HepG2 (cell line): ENCODE data around the gene CPSF4. TPM values are rescaled to one million over a fixed set of nuclear protein-coding genes. Genes with fewer than 3 reads are reported as not detected.

Experiments
- KMT2B ChIP-seq: IDR thresholded peaks from 2 replicates; pipeline ENCODE4 v1.6.1; 2016; ENCODE audit warnings: missing genetic modification reagents, missing compliant biosample characterization
- SYNCRIP ChIP-seq: fragments of 200-400 bp; formaldehyde crosslinking; IDR thresholded peaks from 2 replicates; pipeline ENCODE4 v1.6.1; 2018; ENCODE audit warnings: mild to moderate bottlenecking, low read depth, low read length; ENCODE audit not compliant: insufficient read depth
- TMF1 ChIP-seq: sonication (generic); formaldehyde crosslinking; IDR thresholded peaks from 2 replicates; pipeline ENCODE4 v1.8.1; 2022; ENCODE audit warnings: low read depth, missing genetic modification reagents
- ZFP1 ChIP-seq: IDR thresholded peaks from 2 replicates; pipeline ENCODE4 v1.6.1; 2016
- ZNF296 ChIP-seq: sonication (generic); formaldehyde crosslinking; conservative IDR thresholded peaks from 2 replicates; pipeline ENCODE4 v1.5.0; 2020; ENCODE audit warnings: mild to moderate bottlenecking, missing genetic modification reagents
- ZNF75D ChIP-seq: sonication (generic); formaldehyde crosslinking; IDR thresholded peaks from 2 replicates; pipeline ENCODE4 v1.8.1; 2023; ENCODE audit warnings: missing genetic modification reagents, mild to moderate bottlenecking, borderline replicate concordance
- polyA plus RNA-seq, 8 experiments: library from polyadenylated mRNA; depleted of rRNA in 3 of 8; stranded (reverse) in 7 of 8; unstranded in 1 of 8; fragments of >200 nt; fragmentation: Illumina TruSeq in 4 of 8; extraction: Trizol in 4 of 8; gene quantifications; 2 replicates each; pipeline versions ENCODE4 v1.2.1 to v1.2.3, GENCODE V29; 2011 to 2016; ENCODE audit warnings: low read depth in 4 of 8, missing spikeins in 1 of 8, mixed read lengths in 1 of 8; ENCODE audit not compliant: insufficient read depth in 1 of 8
- total RNA-seq, 5 experiments: library from RNA; depleted of rRNA; stranded (reverse); fragments of >200 nt; fragmentation: Illumina TruSeq; extraction: Trizol; gene quantifications; 2 replicates each; pipeline ENCODE4 v1.2.3, GENCODE V29; 2016; ENCODE audit warnings: low read depth in 1 of 5
- TF ChIP-seq, protein P1 (sequence below): IDR thresholded peaks from 2 replicates; pipeline ENCODE4 v1.6.1; 2018; ENCODE audit warnings: missing genetic modification reagents, mild to moderate bottlenecking, missing compliant biosample characterization
- TF ChIP-seq, protein P2 (sequence below): IDR thresholded peaks from 2 replicates; pipeline ENCODE4 v1.6.1; 2016; ENCODE audit warnings: control low read depth
- TF ChIP-seq, protein P3 (sequence below): sonication (generic); formaldehyde crosslinking; IDR thresholded peaks from 2 replicates; pipeline ENCODE4 v1.8.1; 2023; ENCODE audit warnings: mild to moderate bottlenecking, missing genetic modification reagents
- TF ChIP-seq, protein P4 (sequence below): sonication (generic); formaldehyde crosslinking; IDR thresholded peaks from 2 replicates; pipeline ENCODE4 v1.4.0; 2020; ENCODE audit warnings: missing genetic modification reagents
- TF ChIP-seq, protein P5 (sequence below): sonication (generic); formaldehyde crosslinking; IDR thresholded peaks from 2 replicates; pipeline ENCODE4 v1.4.0; 2020; ENCODE audit warnings: missing genetic modification reagents, borderline replicate concordance

The CPSF4 gene
- total and polyA plus RNA-seq, 2 of the 13 experiments (the other 11 are each of a cell fraction or from before 2014, with no cell fraction given), result 34.1 to 49.6 TPM

DNA sequence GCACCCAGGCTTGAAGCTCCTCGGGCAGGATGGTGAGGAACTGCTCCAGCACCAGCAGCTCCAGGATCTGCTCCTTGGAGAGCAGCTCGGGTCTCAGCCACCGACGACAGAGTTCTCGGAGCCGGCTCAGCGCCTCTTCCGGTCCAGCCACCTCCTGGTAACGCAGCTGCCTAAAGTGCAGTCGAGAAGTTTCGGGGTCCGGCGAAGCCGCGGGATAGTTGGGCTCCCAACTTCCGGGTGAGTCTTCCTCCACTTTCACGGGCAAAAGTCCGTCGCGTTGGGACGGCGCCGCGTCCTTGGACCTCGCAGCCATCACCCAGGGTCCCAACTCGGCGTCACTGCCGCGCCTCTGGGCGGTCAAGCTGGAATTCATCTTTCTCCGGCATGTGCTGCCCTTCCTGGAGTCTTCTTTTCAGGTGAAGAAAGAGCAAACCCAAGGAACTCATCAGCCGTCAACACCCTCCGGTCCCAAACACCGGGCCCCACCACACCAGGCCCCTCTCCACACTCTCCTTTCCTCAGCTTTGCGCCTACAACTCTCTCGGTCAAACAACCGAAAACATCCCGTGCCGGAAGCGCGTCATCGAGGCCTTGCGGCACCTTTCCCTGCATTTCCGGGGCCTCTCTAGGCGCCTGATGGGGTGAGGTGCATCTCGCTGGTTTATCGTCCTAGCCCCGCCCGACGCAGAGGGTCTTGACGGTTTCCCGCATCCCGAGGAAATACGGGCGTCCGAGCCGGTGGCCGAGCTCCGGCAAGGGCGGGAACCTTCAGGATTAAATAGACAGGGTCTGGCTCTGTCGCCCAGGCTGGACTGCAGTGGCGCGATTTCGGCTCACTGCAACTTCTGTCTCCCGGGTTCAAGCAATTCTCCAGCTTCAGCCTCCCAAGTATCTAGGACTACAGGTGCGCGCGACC, 61.2 kb downstream of the CPSF4 start, which contains the start of gene ZNF394 (continued):
- TF ChIP-seq, protein P1, sequence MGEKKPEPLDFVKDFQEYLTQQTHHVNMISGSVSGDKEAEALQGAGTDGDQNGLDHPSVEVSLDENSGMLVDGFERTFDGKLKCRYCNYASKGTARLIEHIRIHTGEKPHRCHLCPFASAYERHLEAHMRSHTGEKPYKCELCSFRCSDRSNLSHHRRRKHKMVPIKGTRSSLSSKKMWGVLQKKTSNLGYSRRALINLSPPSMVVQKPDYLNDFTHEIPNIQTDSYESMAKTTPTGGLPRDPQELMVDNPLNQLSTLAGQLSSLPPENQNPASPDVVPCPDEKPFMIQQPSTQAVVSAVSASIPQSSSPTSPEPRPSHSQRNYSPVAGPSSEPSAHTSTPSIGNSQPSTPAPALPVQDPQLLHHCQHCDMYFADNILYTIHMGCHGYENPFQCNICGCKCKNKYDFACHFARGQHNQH (CRISPR knock-in tag), result peak; percentile 93; the same call in 1 of the 2 replicates
- TF ChIP-seq ZFP1 (CRISPR knock-in tag) (0 out of 2 replicates have a peak, but pooled peaks have one; percentile 70), ZNF296 (CRISPR knock-in tag) (no peak), SYNCRIP (no peak), KMT2B (CRISPR knock-in tag) (peak; percentile 98), ZNF75D (CRISPR knock-in tag) (no peak), TMF1 (CRISPR knock-in tag) (peak; percentile 57; the same call in 1 of the 2 replicates)
- TF ChIP-seq, protein P2, sequence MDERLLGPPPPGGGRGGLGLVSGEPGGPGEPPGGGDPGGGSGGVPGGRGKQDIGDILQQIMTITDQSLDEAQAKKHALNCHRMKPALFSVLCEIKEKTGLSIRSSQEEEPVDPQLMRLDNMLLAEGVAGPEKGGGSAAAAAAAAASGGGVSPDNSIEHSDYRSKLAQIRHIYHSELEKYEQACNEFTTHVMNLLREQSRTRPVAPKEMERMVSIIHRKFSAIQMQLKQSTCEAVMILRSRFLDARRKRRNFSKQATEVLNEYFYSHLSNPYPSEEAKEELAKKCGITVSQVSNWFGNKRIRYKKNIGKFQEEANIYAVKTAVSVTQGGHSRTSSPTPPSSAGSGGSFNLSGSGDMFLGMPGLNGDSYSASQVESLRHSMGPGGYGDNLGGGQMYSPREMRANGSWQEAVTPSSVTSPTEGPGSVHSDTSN, result no peak
- TF ChIP-seq, protein P3, sequence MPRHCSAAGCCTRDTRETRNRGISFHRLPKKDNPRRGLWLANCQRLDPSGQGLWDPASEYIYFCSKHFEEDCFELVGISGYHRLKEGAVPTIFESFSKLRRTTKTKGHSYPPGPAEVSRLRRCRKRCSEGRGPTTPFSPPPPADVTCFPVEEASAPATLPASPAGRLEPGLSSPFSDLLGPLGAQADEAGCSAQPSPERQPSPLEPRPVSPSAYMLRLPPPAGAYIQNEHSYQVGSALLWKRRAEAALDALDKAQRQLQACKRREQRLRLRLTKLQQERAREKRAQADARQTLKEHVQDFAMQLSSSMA (CRISPR knock-in tag), result peak; percentile 93
- TF ChIP-seq, protein P4, sequence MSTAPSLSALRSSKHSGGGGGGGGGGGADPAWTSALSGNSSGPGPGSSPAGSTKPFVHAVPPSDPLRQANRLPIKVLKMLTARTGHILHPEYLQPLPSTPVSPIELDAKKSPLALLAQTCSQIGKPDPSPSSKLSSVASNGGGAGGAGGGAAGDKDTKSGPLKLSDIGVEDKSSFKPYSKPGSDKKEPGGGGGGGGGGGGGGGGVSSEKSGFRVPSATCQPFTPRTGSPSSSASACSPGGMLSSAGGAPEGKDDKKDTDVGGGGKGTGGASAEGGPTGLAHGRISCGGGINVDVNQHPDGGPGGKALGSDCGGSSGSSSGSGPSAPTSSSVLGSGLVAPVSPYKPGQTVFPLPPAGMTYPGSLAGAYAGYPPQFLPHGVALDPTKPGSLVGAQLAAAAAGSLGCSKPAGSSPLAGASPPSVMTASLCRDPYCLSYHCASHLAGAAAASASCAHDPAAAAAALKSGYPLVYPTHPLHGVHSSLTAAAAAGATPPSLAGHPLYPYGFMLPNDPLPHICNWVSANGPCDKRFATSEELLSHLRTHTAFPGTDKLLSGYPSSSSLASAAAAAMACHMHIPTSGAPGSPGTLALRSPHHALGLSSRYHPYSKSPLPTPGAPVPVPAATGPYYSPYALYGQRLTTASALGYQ (CRISPR knock-in tag), result no peak
- TF ChIP-seq, protein P5, sequence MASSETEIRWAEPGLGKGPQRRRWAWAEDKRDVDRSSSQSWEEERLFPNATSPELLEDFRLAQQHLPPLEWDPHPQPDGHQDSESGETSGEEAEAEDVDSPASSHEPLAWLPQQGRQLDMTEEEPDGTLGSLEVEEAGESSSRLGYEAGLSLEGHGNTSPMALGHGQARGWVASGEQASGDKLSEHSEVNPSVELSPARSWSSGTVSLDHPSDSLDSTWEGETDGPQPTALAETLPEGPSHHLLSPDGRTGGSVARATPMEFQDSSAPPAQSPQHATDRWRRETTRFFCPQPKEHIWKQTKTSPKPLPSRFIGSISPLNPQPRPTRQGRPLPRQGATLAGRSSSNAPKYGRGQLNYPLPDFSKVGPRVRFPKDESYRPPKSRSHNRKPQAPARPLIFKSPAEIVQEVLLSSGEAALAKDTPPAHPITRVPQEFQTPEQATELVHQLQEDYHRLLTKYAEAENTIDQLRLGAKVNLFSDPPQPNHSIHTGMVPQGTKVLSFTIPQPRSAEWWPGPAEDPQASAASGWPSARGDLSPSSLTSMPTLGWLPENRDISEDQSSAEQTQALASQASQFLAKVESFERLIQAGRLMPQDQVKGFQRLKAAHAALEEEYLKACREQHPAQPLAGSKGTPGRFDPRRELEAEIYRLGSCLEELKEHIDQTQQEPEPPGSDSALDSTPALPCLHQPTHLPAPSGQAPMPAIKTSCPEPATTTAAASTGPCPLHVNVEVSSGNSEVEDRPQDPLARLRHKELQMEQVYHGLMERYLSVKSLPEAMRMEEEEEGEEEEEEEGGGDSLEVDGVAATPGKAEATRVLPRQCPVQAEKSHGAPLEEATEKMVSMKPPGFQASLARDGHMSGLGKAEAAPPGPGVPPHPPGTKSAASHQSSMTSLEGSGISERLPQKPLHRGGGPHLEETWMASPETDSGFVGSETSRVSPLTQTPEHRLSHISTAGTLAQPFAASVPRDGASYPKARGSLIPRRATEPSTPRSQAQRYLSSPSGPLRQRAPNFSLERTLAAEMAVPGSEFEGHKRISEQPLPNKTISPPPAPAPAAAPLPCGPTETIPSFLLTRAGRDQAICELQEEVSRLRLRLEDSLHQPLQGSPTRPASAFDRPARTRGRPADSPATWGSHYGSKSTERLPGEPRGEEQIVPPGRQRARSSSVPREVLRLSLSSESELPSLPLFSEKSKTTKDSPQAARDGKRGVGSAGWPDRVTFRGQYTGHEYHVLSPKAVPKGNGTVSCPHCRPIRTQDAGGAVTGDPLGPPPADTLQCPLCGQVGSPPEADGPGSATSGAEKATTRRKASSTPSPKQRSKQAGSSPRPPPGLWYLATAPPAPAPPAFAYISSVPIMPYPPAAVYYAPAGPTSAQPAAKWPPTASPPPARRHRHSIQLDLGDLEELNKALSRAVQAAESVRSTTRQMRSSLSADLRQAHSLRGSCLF (CRISPR knock-in tag), result no peak; the same call in 1 of the 2 replicates
